Measurements from ENCODE around the gene COL6A1. TPM values are rescaled to one million over a fixed set of nuclear protein-coding genes. Genes with fewer than 3 reads are reported as not detected.
A peak's percentile ranks its signal among the peaks of the same experiment; 100 is the strongest.

Gene COL6A1
- total RNA-seq, 1 donor from 2014 or later = 611 TPM

DNA sequence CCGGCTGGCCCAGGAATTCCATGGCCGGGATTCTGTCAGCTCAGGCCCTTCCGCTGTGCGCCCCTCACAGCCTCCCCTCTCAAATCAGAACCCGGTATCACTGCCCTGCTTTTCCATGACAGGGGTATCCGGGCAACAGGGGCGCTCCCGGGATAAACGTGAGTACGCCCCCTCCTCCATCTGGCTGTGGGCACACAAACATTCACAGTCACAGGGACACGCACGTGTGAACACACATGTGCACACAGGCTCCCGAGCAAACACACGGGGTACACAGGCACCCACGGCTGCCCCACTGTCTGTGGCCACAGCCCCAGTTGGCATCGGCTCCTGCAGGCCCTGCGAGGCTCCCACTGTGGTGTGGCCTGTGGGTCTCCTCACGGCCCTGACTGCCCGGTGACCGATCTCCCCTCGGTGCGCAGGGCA lies 16.7 kb downstream of the COL6A1 start:
- DNase-seq (ENCODE audit: low spot score in 2 of 2, unreplicated experiment in 2 of 2) = peak in 1 of 2 experiments; percentile 38
- Mint-ChIP-seq H3K36me3 (peaks cover 1% of the 10 kb centered on the region), H3K4me1 (no peaks in the 10 kb centered on the region), H3K27me3 (ENCODE audit: low read depth) (no peaks in the 10 kb centered on the region), H3K4me3 (no peak overlapping the region), H3K27ac (no peak overlapping the region), H3K9me3 (no peaks in the 10 kb centered on the region)
- TF ChIP-seq, protein P1, sequence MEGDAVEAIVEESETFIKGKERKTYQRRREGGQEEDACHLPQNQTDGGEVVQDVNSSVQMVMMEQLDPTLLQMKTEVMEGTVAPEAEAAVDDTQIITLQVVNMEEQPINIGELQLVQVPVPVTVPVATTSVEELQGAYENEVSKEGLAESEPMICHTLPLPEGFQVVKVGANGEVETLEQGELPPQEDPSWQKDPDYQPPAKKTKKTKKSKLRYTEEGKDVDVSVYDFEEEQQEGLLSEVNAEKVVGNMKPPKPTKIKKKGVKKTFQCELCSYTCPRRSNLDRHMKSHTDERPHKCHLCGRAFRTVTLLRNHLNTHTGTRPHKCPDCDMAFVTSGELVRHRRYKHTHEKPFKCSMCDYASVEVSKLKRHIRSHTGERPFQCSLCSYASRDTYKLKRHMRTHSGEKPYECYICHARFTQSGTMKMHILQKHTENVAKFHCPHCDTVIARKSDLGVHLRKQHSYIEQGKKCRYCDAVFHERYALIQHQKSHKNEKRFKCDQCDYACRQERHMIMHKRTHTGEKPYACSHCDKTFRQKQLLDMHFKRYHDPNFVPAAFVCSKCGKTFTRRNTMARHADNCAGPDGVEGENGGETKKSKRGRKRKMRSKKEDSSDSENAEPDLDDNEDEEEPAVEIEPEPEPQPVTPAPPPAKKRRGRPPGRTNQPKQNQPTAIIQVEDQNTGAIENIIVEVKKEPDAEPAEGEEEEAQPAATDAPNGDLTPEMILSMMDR (IDR thresholded peaks at IDR 0.05; ENCODE audit: unreplicated experiment) = no peak

DNA sequence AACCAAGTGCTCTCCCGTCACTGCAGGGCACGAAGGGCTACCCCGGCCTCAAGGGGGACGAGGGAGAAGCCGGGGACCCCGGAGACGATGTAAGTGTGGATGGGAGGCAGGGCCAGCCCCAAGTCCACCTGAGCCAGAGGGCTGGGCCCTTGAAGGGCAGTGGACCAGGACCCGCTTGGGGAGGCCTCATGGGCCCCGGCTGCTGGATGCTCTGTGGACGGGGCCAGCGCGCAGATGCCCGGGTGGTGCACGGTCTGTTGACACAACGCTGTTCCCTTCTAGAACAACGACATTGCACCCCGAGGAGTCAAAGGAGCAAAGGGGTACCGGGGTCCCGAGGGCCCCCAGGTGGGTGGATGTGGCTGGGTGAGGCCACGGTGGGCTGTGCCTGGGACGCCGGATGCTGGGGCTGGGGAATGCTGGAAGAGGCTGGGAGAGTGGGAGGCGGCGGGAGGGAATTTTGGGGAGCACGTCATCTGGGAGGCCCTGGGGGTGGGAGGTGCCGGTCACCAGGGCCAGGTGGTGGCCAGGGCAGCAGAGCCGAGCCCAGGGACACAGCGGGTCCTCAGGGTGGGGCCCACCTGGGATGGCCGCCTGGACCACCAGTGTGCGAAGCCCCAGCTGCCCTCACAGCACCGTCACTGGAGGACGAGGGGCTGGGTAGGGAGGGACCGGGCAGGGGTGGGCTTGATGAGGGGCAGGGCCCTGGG lies 17.5 kb downstream of the COL6A1 start:
- Mint-ChIP-seq H3K4me3 (no peak overlapping the region), H3K4me1 (no peaks in the 10 kb centered on the region), H3K27ac (peak overlapping the region; percentile 21), H3K9me3 (no peaks in the 10 kb centered on the region), H3K36me3 (peaks cover 1% of the 10 kb centered on the region), H3K27me3 (ENCODE audit: low read depth) (no peaks in the 10 kb centered on the region)
- TF ChIP-seq, protein P1 (IDR thresholded peaks at IDR 0.05; ENCODE audit: unreplicated experiment) = no peak
- DNase-seq (ENCODE audit: low spot score in 2 of 2, unreplicated experiment in 2 of 2) = peak in 1 of 2 experiments; percentile 37

DNA sequence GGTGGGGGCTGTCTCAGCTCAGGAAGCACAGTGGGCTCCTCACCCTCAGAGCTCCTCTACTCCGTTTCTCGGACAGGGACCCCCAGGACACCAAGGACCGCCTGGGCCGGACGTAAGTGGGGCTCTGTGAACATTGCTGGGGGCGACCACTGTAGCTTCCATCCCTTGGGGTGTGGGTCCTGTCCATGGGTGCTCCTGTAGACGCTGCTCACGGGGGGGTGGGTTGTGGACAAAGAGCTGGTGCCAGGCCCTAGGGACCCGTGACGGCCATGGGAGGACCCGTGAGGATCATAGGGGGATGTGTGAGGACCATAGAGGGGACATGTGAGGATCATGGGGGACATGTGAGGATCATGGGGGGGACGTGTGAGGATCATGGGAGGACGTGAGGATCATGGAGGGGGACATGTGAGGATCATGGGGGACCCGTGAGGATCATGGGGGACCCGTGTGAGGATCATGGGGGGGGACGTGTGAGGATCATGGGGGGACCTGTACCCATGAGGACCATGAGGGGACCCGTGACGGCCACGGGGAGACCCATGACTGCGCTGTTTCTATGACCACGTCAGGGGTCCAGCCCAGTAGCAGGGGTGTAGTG lies 18.1 kb downstream of the COL6A1 start:
- Mint-ChIP-seq H3K4me1 (no peaks in the 10 kb centered on the region), H3K4me3 (no peak overlapping the region), H3K36me3 (peaks cover 6% of the 10 kb centered on the region), H3K9me3 (no peaks in the 10 kb centered on the region), H3K27ac (peak overlapping the region; percentile 64), H3K27me3 (ENCODE audit: low read depth) (no peaks in the 10 kb centered on the region)
- TF ChIP-seq, protein P1 (IDR thresholded peaks at IDR 0.05; ENCODE audit: unreplicated experiment) = no peak
- peak in 1 of 2 experiments; percentile 32 for DNase-seq (ENCODE audit: low spot score in 2 of 2, unreplicated experiment in 2 of 2)

DNA sequence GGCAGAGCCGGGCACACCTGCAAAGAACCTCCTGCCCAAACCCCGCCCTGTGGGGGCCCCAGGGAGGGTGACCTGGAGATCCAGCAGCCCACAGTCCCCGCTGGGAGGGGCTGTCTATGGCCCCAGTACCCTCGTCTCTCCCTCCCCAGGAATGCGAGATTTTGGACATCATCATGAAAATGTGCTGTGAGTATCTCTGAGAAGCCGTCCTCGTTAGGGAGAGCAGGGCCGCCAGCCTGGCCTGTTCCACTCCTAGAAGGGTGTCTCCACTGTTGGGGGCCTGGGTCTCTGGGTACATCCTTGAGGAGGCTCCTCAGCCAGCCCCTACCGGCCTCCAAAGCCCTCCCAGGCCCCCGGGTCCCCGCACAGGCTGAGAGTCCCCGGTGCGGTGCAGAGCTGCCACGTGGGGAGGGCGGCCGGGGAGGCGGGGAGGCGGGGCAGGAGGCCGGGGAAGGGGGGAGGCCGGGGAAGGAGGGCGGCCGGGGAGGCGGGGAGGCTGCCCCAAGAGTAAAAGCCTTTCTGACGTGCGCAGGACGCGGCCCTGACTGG lies 18.7 kb downstream of the COL6A1 start:
- no peaks in the 10 kb centered on the region for H3K27me3 Mint-ChIP-seq (ENCODE audit: low read depth)
- no peaks in the 10 kb centered on the region for H3K9me3 Mint-ChIP-seq
- H3K4me1 Mint-ChIP-seq = no peaks in the 10 kb centered on the region
- TF ChIP-seq, protein P1 (IDR thresholded peaks at IDR 0.05; ENCODE audit: unreplicated experiment) = no peak
- H3K27ac Mint-ChIP-seq = no peak overlapping the region
- no peak overlapping the region for H3K4me3 Mint-ChIP-seq
- peaks cover 9% of the 10 kb centered on the region for H3K36me3 Mint-ChIP-seq
- peak in 1 of 2 experiments; percentile 35 for DNase-seq (ENCODE audit: low spot score in 2 of 2, unreplicated experiment in 2 of 2)

DNA sequence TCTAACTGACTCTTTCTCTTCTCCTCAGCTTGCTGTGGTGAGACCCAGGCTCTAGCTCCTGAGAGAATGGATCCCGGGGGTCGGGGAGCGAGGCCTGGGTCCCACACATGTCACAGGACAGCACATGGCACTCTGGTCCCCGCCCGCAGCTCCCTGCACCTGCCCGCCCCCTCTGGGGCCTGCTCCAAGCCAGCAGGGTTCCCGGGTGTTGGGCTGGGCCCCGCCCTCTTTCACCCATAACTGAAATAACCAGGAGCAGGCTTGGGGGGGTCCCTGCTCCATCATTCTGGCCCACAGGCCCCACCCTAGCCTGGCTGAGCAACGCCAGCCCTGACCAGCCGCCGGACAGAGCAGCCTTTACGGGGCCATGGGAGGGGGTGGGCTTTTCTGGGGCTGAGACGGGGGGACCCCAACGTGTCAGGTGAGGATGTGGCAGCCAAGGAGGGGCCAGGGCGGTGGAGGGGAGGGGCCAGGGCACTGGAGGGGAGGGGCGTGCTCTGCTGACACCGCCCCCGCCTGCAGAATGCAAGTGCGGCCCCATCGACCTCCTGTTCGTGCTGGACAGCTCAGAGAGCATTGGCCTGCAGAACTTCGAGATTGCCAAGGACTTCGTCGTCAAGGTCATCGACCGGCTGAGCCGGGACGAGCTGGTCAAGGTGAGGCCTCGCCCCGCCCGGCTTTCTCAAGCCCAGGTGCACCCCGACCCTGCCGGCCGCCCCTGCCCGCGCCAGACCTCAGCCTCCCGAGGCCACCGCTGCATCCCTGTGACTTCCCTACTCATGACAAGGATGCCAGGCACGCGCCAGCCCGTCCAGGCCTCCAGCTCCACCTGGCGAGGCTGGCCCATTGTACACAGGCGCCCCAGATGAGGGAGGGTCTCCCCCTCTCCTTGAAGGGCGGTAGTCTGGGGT lies 19.4 kb downstream of the COL6A1 start:
- peaks cover 9% of the 10 kb centered on the region for H3K36me3 Mint-ChIP-seq
- no peaks in the 10 kb centered on the region for H3K27me3 Mint-ChIP-seq (ENCODE audit: low read depth)
- no peaks in the 10 kb centered on the region for H3K4me1 Mint-ChIP-seq
- H3K4me3 Mint-ChIP-seq = no peak overlapping the region
- DNase-seq (ENCODE audit: low spot score in 2 of 2, unreplicated experiment in 2 of 2) = peak; percentile 18 to 34
- H3K27ac Mint-ChIP-seq = no peak overlapping the region
- H3K9me3 Mint-ChIP-seq = no peaks in the 10 kb centered on the region
- TF ChIP-seq, protein P1 (IDR thresholded peaks at IDR 0.05; ENCODE audit: unreplicated experiment) = no peak

Measured in mesothelial cell of epicardium (in vitro differentiated cells).